ENCODE data around the gene TENM3. TPM values are rescaled to one million over a fixed set of nuclear protein-coding genes. Genes with fewer than 3 reads are reported as not detected.
"Not testable (repeated sequence)": the region's sequence is repeated elsewhere in the genome, so short reads cannot be mapped to it uniquely, and the experiment has no call there.

The TENM3 gene
- total and polyA plus RNA-seq, 2 donors: 2.8 to 26.6 TPM

DNA sequence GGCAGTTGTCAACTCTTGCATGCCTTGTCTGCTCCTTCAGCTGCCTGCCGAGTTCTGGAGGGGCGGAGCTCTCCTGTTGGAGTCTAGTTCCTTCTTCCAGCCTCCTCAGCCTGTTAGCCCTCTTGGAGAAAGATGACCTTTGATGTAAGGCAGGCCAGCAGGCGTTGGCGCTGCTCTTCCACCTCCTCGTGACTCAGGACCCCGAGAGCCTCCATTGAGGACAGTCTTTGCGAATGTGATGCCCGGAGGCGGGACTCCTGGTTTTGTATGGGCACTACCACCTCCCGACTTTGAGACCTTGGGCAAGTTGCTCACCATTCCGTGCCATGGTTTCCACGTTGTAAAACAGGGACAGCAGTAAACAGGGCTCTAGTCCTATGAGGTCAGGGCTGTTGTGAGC lies 108.3 kb downstream of the TENM3 start:
- no peak for DNase-seq (ENCODE audit: extremely low spot score)
- no peak overlapping the region for H3K4me3 ChIP-seq (ENCODE audit: low read depth, low read length)
- H3K36me3 ChIP-seq (ENCODE audit: insufficient read depth): no peaks in the 10 kb centered on the region
- WGBS: 90% methylated on average over 12 of the region's 12 CpGs
- no peaks in the 10 kb centered on the region for H3K4me1 ChIP-seq (ENCODE audit: insufficient read depth)
- no peak overlapping the region for H3K27ac ChIP-seq (ENCODE audit: low read depth)

DNA sequence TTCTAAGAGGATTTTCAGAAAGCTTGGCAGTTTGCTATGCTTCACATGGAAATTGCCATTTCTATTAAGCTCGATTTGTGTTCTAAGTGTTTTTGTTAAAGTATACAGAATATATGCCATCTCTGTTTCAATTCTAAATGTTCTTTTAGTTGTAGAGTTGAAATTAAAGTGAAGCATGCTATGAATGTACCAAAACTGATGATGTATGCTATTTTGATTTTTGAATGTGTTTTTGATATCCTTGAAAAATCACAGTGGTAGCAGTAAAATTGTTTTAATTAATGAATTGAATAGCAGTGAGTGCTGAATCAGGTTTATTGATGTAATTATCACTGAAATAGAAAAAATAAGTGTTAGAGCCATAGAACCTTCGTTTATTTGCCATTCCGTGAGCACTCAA lies 110.9 kb downstream of the TENM3 start:
- Histone ChIP-seq H3K36me3 (ENCODE audit: insufficient read depth) (no peaks in the 10 kb centered on the region), H3K4me1 (ENCODE audit: insufficient read depth) (no peaks in the 10 kb centered on the region), H3K27ac (ENCODE audit: low read depth) (no peak overlapping the region), H3K4me3 (ENCODE audit: low read depth, low read length) (no peak overlapping the region)
- WGBS: 69% methylated on average over 3 of the region's 3 CpGs
- no peak for DNase-seq (ENCODE audit: extremely low spot score)

DNA sequence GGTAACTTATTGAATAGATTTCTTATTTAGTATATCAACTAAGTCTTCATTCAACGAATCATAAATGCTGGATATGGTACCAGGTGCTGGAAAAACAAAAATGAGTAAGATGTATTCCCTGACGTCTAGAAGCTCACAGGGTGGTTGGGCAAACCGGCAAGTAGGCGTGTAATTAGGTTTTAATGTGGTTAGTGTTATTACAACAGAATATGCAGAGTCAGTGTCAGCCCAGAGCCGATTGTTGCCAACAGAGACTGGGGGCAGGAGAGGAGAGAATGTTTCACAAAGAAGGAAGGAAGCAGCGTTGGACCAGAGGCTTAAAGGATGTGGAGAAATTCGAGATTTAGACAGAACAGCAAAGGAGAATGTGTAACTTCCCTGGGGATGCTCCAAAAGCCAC lies 111.7 kb downstream of the TENM3 start:
- Histone ChIP-seq H3K4me3 (ENCODE audit: low read depth, low read length) (no peak overlapping the region), H3K36me3 (ENCODE audit: insufficient read depth) (no peaks in the 10 kb centered on the region), H3K4me1 (ENCODE audit: insufficient read depth) (no peaks in the 10 kb centered on the region), H3K27ac (ENCODE audit: low read depth) (no peak overlapping the region)
- WGBS: 63% methylated on average over 7 of the region's 7 CpGs
- no peak for DNase-seq (ENCODE audit: extremely low spot score)

DNA sequence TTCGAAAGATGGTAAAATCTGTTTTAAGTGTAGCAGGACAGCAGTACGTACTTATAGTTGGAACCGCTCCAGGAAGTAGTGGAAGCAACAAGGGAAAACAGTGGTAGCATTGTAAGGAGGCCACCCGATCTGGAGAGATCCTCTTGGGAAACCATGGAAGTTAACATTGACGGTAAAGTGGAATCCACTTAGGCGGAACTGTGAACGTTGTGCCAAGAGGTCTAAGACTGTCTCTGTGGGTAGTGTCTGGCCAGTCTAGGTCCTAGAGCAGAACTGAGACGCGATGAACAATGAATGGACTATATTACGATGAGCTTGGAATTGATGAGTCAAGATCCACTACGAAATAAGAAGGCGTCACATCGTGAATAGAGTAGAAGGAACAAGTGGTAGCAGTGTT lies 124.0 kb downstream of the TENM3 start:
- H3K27ac ChIP-seq (ENCODE audit: low read depth): no peak overlapping the region
- H3K4me3 ChIP-seq (ENCODE audit: low read depth, low read length): no peak overlapping the region
- no peaks in the 10 kb centered on the region for H3K4me1 ChIP-seq (ENCODE audit: insufficient read depth)
- no peaks in the 10 kb centered on the region for H3K36me3 ChIP-seq (ENCODE audit: insufficient read depth)
- 81% methylated on average over 13 of the region's 13 CpGs for WGBS
- DNase-seq (ENCODE audit: extremely low spot score): no peak

DNA sequence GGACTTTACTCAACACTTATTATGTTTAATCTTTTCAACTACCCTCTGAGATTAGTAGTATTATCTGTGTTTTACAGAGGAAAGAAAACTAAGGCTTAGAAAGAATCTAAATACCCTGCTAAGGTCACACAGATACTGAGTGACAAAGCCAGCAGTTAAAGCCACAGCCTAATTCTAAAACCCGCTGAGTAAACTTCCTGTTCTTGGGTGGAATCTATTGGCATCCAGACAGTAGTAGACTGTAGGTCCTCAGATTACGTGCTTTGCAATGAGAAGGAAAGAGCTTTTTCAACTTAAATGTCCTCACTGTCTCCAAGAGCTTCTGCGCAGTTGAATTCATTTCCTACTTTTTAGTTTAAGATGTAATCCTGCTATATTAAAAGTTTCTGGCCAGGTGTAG lies 126.0 kb downstream of the TENM3 start:
- no peak for DNase-seq (ENCODE audit: extremely low spot score)
- H3K4me1 ChIP-seq (ENCODE audit: insufficient read depth): no peaks in the 10 kb centered on the region

DNA sequence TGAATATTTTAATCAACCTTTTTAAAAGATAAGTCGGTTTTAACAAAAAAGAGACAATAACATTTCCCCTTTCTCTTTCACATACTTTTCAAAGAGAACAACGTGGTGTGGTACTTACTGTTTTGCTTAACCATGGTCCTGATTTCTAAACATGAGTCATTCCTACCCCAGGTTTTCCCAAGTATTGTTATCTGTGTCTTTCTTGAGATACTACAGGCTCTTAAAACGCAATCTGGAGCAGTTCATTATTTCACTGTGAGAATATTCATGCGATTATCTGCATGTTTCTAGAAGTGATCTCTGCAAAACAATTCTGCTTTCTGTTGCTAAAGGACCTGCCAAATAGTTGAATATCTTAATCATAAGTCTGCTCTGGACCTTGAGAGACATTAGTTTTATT lies 127.3 kb downstream of the TENM3 start:
- no peak for DNase-seq (ENCODE audit: extremely low spot score)
- 75% methylated on average over 4 of the region's 4 CpGs for WGBS
- Histone ChIP-seq H3K4me1 (ENCODE audit: insufficient read depth) (no peaks in the 10 kb centered on the region), H3K36me3 (ENCODE audit: insufficient read depth) (no peaks in the 10 kb centered on the region), H3K27ac (ENCODE audit: low read depth) (no peak overlapping the region), H3K4me3 (ENCODE audit: low read depth, low read length) (no peak overlapping the region)

More for the DNA sequence above, 126.0 kb downstream of the TENM3 start:
- H3K36me3 ChIP-seq (ENCODE audit: insufficient read depth): no peaks in the 10 kb centered on the region
- no peak overlapping the region for H3K27ac ChIP-seq (ENCODE audit: low read depth)
- WGBS: 31% methylated on average over 3 of the region's 3 CpGs
- no peak overlapping the region for H3K4me3 ChIP-seq (ENCODE audit: low read depth, low read length)

DNA sequence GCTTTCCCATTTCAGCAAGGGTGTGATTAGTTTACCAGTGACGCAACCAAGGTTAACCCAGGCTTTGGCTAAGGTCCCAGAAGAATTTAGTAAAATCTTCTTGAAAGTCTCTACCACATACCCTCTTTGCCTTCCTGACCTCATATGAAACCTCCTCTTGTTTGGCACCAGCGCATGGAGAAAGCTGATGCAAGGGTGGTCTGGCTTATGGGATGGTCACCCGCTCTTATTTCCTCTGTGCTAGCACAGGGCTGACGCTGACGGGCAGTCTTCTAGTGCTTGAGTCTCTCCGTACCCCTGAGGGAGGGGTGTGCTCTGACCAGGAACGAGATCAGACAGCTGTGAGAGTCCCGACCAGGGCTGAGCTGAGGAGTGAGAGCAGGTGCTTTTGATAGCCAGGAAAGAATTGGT lies 137.6 kb downstream of the TENM3 start:
- H3K27ac ChIP-seq (ENCODE audit: low read depth): no peak overlapping the region
- no peaks in the 10 kb centered on the region for H3K36me3 ChIP-seq (ENCODE audit: insufficient read depth)
- DNase-seq (ENCODE audit: extremely low spot score): no peak
- no peak overlapping the region for H3K4me3 ChIP-seq (ENCODE audit: low read depth, low read length)
- 80% methylated on average over 8 of the region's 8 CpGs for WGBS
- H3K4me1 ChIP-seq (ENCODE audit: insufficient read depth): no peaks in the 10 kb centered on the region

DNA sequence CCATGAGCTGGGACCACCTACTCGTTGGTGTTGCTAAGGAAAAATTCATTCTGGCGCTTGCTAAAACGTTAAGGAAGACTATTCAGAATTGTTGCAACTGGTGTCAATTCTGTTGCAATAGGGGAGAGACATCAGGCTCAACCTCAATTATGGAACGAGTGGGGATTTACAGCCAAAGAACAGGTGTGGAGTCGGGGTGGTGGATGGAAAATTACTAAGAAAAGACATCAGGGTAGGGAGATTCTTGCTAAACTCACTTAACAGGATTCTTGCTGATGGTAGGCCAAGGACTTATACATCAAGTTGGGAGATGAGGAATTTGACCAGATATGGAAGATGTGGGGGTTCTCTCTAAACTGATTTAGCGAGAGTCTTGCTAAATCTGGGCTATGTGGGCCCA lies 139.7 kb downstream of the TENM3 start:
- H3K4me1 ChIP-seq (ENCODE audit: insufficient read depth): no peaks in the 10 kb centered on the region
- DNase-seq (ENCODE audit: extremely low spot score): no peak
- 77% methylated on average over 6 of the region's 6 CpGs for WGBS
- H3K4me3 ChIP-seq (ENCODE audit: low read depth, low read length): no peak overlapping the region
- H3K36me3 ChIP-seq (ENCODE audit: insufficient read depth): no peaks in the 10 kb centered on the region
- no peak overlapping the region for H3K27ac ChIP-seq (ENCODE audit: low read depth)

DNA sequence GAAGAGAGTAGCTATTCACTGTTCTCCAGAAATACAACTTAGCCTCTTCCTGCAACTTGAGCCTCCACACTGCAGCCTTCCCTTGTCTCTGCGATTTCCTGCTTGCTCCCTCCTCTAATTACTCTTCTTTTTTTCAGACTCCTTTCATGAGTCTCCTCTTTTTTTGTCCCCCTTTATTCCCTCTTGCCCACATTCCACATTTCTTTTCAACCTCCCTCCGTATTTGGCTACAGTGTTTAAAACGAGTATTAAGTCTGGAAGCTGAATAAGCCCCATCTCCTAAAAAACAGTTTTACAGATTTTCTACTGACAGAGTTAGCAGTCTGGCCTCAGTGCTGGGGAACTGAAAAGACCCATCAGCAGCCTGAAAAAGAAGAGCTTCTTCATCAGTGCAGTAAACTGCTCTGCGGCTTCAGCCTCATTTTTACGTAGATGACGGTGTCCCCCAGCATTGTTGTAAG lies 141.5 kb downstream of the TENM3 start:
- WGBS: 29% methylated on average over 6 of the region's 6 CpGs
- no peak for DNase-seq (ENCODE audit: extremely low spot score)
- H3K4me1 ChIP-seq (ENCODE audit: insufficient read depth): no peaks in the 10 kb centered on the region

DNA sequence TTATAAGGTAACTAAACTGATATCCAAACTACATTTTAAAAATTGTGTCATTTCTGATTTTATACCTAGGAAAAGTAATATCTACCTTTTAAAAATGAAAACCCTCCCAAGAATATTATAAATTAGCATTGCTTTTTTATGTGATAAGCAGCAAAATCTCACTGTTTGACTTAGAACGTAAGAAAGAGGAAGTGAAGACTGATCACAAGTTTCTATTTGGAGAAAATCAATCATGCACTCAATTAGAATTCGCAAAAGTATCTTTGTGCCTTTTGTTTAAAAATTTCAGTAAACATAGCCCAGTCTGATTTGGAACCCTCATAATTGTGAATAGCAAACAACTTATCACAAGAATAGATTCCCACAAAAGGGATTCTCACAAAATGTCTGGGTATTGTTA lies 142.7 kb downstream of the TENM3 start:
- 91% methylated on average over 2 of the region's 2 CpGs for WGBS
- no peak overlapping the region for H3K4me3 ChIP-seq (ENCODE audit: low read depth, low read length)
- H3K4me1 ChIP-seq (ENCODE audit: insufficient read depth): no peaks in the 10 kb centered on the region
- no peak overlapping the region for H3K27ac ChIP-seq (ENCODE audit: low read depth)
- H3K36me3 ChIP-seq (ENCODE audit: insufficient read depth): no peaks in the 10 kb centered on the region
- no peak for DNase-seq (ENCODE audit: extremely low spot score)

More for the DNA sequence above, 141.5 kb downstream of the TENM3 start:
- no peaks in the 10 kb centered on the region for H3K36me3 ChIP-seq (ENCODE audit: insufficient read depth)
- H3K27ac ChIP-seq (ENCODE audit: low read depth): no peak overlapping the region
- H3K4me3 ChIP-seq (ENCODE audit: low read depth, low read length): no peak overlapping the region

DNA sequence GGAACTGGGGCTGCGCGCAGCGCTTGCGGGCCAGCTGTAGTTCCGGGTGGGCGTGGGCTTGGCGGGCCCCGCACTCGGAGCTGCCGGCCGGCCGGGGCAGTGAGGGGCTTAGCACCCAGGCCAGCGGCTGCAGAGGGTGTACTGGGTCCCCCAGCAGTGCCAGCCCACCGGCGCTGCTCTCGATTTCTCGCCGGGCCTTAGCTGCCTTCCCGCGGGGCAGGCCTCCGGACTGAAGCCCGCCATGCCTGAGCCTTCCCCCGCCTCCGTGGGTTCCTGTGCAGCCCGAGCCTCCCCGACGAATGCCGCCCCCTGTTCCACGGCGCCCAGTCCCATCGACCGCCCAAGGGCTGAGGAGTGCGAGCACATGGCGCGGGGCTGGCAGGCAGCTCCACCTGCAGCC lies 143.4 kb downstream of the TENM3 start:
- H3K4me1 ChIP-seq (ENCODE audit: insufficient read depth); H3K36me3 ChIP-seq (ENCODE audit: insufficient read depth); H3K4me3 ChIP-seq (ENCODE audit: low read depth, low read length); H3K27ac ChIP-seq (ENCODE audit: low read depth); DNase-seq (ENCODE audit: extremely low spot score): not testable (repeated sequence)
- WGBS: 99% methylated on average over 35 of the region's 35 CpGs

DNA sequence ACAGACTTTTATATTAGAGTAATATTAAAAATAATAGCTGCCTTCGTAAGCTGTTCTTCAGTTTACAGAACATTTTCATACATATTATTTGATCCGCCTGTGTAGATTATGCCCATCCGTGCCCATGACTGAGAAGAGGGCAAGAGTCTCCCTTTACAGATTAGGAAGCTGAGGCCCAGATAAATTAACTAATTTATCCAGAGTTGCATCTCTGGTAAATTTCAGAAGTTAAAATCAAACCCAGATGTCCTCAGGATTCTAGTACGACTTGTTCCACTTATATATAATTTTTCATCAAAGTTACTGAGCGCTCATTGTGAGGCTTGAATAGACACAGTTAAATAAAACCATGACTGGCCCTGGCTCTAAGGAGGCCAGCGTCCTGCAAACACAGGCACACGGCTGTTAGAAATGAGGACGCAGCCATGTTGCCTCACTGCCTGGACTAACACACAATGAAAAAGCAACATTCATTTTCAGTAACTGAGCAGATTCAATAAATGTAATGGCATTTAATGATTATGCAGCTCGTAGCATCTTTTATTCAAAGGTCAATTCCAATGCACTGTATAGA lies 148.0 kb downstream of the TENM3 start:
- Histone ChIP-seq H3K36me3 (ENCODE audit: insufficient read depth) (no peaks in the 10 kb centered on the region), H3K4me1 (ENCODE audit: insufficient read depth) (no peaks in the 10 kb centered on the region), H3K4me3 (ENCODE audit: low read depth, low read length) (no peak overlapping the region), H3K27ac (ENCODE audit: low read depth) (no peak overlapping the region)
- DNase-seq (ENCODE audit: extremely low spot score): no peak
- WGBS: 90% methylated on average over 9 of the region's 9 CpGs

DNA sequence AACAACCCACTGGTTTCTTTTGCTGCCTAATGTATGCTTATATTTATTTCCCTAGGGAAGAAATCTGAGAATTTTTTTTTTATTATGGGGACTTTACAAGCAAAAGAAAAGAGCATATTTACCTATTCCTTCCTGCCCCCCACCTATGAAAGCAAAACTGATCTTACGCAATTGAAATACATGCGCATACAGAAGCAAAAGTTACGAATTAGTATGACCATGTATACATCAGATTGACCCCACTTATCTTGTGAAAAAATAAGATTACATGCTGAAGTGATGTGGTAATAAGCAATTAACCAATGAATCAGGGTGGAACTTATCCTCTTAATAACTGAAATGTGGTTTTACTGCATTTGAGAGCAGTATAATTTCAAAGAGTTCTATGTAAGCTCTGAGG lies 151.0 kb downstream of the TENM3 start:
- Histone ChIP-seq H3K36me3 (ENCODE audit: insufficient read depth) (no peaks in the 10 kb centered on the region), H3K4me3 (ENCODE audit: low read depth, low read length) (no peak overlapping the region), H3K4me1 (ENCODE audit: insufficient read depth) (no peaks in the 10 kb centered on the region), H3K27ac (ENCODE audit: low read depth) (no peak overlapping the region)
- WGBS: 78% methylated on average over 3 of the region's 3 CpGs
- no peak for DNase-seq (ENCODE audit: extremely low spot score)

DNA sequence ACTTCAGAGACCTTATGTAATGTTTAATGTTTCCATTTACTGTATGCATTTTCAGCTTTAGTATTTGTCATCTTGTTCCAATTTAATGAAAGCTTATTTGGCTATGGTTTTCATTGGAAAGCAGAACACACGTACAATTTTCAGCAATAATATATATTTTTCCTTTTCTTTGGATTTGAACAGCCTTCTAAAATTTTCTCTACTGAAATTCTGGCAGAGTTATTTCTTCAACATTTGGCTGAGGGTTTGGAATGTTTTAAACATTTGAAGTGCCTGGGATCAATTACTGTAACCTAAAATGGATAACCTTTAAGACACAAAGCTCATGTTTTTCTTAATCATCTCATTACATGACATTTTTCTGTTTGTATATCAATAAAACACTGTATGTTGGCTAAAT lies 156.9 kb downstream of the TENM3 start:
- no peaks in the 10 kb centered on the region for H3K4me1 ChIP-seq (ENCODE audit: insufficient read depth)
- DNase-seq (ENCODE audit: extremely low spot score): no peak
- no peak overlapping the region for H3K4me3 ChIP-seq (ENCODE audit: low read depth, low read length)
- no peak overlapping the region for H3K27ac ChIP-seq (ENCODE audit: low read depth)
- no peaks in the 10 kb centered on the region for H3K36me3 ChIP-seq (ENCODE audit: insufficient read depth)
- WGBS: 85% methylated on average over 1 of the region's 1 CpG

DNA sequence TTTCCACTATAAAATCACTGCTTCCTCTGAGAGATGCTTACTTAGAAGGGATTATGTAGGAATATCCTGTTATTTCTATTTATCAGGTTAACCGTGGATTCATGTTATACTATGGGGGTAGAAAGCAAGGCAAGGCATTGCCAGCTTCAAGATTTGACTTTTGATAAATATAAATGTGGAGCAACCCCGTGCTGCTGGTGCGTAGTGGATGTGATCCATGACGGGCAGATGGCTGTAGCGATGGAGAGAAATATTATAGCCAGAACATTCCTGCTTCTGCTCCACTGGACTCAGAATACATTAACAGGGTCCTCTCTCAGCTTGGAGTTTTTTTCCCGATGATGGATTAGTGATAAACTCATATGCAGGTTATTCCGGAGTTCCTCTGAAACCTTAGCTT lies 157.6 kb downstream of the TENM3 start:
- Histone ChIP-seq H3K36me3 (ENCODE audit: insufficient read depth) (no peaks in the 10 kb centered on the region), H3K4me1 (ENCODE audit: insufficient read depth) (no peaks in the 10 kb centered on the region), H3K27ac (ENCODE audit: low read depth) (no peak overlapping the region), H3K4me3 (ENCODE audit: low read depth, low read length) (no peak overlapping the region)
- 86% methylated on average over 7 of the region's 7 CpGs for WGBS
- no peak for DNase-seq (ENCODE audit: extremely low spot score)

All from urinary bladder (tissue), 4 donors.